HFFc6 (cell line): ENCODE measurements around the gene SUSD1. TPM values are rescaled to one million over a fixed set of nuclear protein-coding genes. Genes with fewer than 3 reads are reported as not detected.

Experiments used
- DNase-seq: peaks from one replicate; pipeline ENCODE4 v3.0.0-alpha.2; 2018
- H3K27ac Mint-ChIP-seq: 2 replicates; pipeline ENCODE4 v1.8.0; 2020; ENCODE audit warnings: mild to moderate bottlenecking, mixed read lengths
- H3K27me3 Mint-ChIP-seq: 2 replicates; pipeline ENCODE4 v1.8.0; 2021; ENCODE audit warnings: mild to moderate bottlenecking, moderate library complexity, mixed read lengths; ENCODE audit not compliant: insufficient read depth
- H3K36me3 Mint-ChIP-seq: 2 replicates; pipeline ENCODE4 v1.8.0; 2021; ENCODE audit warnings: low read depth, mixed read lengths
- H3K4me1 Mint-ChIP-seq: 2 replicates; pipeline ENCODE4 v1.8.0; 2020; ENCODE audit warnings: low read depth, mixed read lengths
- H3K4me3 Mint-ChIP-seq: 2 replicates; pipeline ENCODE4 v1.8.0; 2020; ENCODE audit warnings: mild to moderate bottlenecking, moderate library complexity, mixed read lengths
- H3K9me3 Mint-ChIP-seq: 2 replicates; pipeline ENCODE4 v1.8.0; 2020; ENCODE audit warnings: mild to moderate bottlenecking, mixed read lengths
- total RNA-seq, 6 experiments: library from RNA; stranded (reverse); fragmentation: NEBNext Ultra II Directional; extraction: Animal tissue kit (Norgen Biotek cat#: 25700); gene quantifications; 2 replicates in 1 of 6; 3 replicates in 5 of 6; pipeline ENCODE4 v1.2.3, GENCODE V29; 2021
- TF ChIP-seq, protein P1 (sequence below): fragments of 200-600 bp; sonication (generic); IDR thresholded peaks from 2 replicates; pipeline ENCODE4 v1.5.0; 2021; ENCODE audit warnings: antibody characterized with exemption, mild to moderate bottlenecking

Gene SUSD1
- total RNA-seq, 6 experiments from 2014 or later: 3.5 to 9.4 (median 8.2) TPM

DNA sequence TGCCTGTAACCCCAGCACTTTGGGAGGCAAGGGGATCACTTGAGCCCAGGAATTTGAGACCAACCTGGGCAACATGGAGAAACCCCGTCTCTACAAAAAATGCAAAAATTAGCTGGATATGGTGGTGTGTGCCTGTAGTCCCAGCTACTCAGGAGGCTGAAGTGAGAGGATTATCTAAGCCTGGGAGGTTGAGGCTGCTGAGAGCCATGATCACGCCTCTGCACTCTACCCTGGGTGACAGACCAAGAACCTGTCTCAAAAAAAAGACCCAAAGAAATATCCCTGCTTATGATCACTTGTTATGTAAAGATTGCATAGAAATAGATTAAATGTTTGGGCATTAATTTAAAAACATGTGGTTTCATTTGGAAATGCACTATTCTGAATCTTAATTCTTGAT, 153.4 kb downstream of the SUSD1 start:
- no peak overlapping the region for H3K4me3 Mint-ChIP-seq
- H3K36me3 Mint-ChIP-seq: no peaks in the 10 kb centered on the region
- H3K9me3 Mint-ChIP-seq: no peaks in the 10 kb centered on the region
- H3K27me3 Mint-ChIP-seq: no peaks in the 10 kb centered on the region; the same call in 1 of the 2 replicates
- no peak overlapping the region for H3K27ac Mint-ChIP-seq
- no peak for DNase-seq
- TF ChIP-seq, protein P1, sequence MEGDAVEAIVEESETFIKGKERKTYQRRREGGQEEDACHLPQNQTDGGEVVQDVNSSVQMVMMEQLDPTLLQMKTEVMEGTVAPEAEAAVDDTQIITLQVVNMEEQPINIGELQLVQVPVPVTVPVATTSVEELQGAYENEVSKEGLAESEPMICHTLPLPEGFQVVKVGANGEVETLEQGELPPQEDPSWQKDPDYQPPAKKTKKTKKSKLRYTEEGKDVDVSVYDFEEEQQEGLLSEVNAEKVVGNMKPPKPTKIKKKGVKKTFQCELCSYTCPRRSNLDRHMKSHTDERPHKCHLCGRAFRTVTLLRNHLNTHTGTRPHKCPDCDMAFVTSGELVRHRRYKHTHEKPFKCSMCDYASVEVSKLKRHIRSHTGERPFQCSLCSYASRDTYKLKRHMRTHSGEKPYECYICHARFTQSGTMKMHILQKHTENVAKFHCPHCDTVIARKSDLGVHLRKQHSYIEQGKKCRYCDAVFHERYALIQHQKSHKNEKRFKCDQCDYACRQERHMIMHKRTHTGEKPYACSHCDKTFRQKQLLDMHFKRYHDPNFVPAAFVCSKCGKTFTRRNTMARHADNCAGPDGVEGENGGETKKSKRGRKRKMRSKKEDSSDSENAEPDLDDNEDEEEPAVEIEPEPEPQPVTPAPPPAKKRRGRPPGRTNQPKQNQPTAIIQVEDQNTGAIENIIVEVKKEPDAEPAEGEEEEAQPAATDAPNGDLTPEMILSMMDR: no peak
- peaks cover 31% of the 10 kb centered on the region for H3K4me1 Mint-ChIP-seq

DNA sequence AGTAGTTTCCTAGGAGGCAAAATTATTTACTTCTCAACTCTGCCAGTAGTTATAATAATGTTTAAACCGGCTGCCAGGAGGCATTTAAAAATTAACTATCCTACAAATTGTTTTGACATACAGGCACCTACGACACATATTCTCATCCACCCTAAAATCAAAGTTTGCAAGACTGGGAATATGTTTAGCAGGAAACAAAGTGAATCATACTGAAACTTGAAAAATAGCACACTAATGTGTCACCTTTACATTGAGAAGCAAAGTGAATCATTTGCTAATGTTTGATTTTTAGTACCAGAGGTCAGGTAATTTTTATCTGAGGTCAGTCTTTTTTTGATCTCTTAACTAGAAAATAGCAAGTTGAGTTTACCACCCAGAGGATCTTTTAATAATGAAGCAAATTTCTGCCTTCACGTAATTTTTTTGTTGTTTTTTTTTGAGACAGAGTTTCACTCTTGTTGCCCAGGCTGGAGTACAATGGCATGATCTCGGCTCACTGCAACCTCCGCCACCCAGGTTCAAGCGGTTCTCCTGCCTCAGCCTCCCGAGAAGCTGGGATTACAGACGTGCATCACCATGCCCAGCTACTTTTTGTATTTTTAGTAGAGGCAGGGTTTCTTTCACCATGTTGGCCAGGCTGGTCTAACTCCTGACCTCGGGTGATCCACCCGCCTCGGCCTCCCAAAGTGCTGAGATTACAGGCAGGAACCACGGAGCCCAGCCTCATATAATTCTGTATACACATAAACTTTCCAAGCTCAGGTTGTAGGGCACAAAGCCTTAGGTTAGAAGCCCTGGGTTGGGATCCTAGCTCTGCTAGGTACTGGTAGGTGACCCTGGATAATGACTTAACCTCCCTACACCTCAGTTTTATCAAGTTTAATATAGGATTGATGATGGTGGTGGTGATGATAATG, 154.2 kb downstream of the SUSD1 start:
- DNase-seq: peak; percentile 92
- H3K27me3 Mint-ChIP-seq: no peaks in the 10 kb centered on the region; the same call in 1 of the 2 replicates
- peak overlapping the region; percentile 57 for H3K27ac Mint-ChIP-seq
- H3K4me3 Mint-ChIP-seq: peak overlapping the region; percentile 29
- H3K9me3 Mint-ChIP-seq: no peaks in the 10 kb centered on the region
- no peaks in the 10 kb centered on the region for H3K36me3 Mint-ChIP-seq
- H3K4me1 Mint-ChIP-seq: peaks cover 31% of the 10 kb centered on the region
- TF ChIP-seq, protein P1: no peak

DNA sequence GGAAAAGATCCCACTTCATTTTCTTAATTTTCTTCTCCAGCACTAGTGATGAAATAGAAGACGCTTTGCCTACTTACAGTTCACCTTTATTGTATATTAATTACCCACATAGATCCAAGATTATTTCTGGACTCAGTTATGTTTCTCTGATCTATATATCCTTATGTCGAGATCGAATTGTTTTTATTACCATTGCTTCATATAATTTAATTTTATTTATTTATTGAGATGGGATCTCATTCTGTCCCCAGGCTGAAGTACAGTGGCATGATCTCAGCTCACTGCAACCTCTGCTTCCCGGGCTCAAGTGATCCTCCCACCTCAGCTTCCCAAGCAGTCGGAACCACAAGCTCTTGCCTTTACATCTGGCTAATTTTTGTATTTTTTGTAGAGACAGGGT, 157.2 kb downstream of the SUSD1 start:
- TF ChIP-seq, protein P1: no peak
- Mint-ChIP-seq H3K4me3 (no peak overlapping the region), H3K36me3 (no peaks in the 10 kb centered on the region), H3K9me3 (no peaks in the 10 kb centered on the region), H3K4me1 (peaks cover 44% of the 10 kb centered on the region), H3K27me3 (no peaks in the 10 kb centered on the region; the same call in 1 of the 2 replicates), H3K27ac (no peak overlapping the region)
- DNase-seq: no peak

GRCh38 chr9:112015736-112016135, 159.4 kb downstream of the SUSD1 start:
- H3K36me3 Mint-ChIP-seq: no peaks in the 10 kb centered on the region
- TF ChIP-seq, protein P1: no peak
- no peaks in the 10 kb centered on the region for H3K9me3 Mint-ChIP-seq
- no peak overlapping the region for H3K27ac Mint-ChIP-seq
- H3K4me1 Mint-ChIP-seq: peaks cover 49% of the 10 kb centered on the region
- no peak for DNase-seq
- H3K4me3 Mint-ChIP-seq: no peak overlapping the region
- no peaks in the 10 kb centered on the region; the same call in 1 of the 2 replicates for H3K27me3 Mint-ChIP-seq

- Mint-ChIP-seq H3K36me3 (no peaks in the 10 kb centered on the region), H3K4me1 (peaks cover 47% of the 10 kb centered on the region), H3K9me3 (no peaks in the 10 kb centered on the region), H3K4me3 (no peak overlapping the region), H3K27ac (no peak overlapping the region), H3K27me3 (no peaks in the 10 kb centered on the region; the same call in 1 of the 2 replicates)
- DNase-seq: no peak
- TF ChIP-seq, protein P1: no peak
Observed at GRCh38 chr9:112015149-112015548, 159.9 kb downstream of the SUSD1 start.
